ENCODE measurements around the gene SORL1.
"Not testable (repeated sequence)": the region's sequence is repeated elsewhere in the genome, so short reads cannot be mapped to it uniquely, and the experiment has no call there.

The SORL1 gene

DNA sequence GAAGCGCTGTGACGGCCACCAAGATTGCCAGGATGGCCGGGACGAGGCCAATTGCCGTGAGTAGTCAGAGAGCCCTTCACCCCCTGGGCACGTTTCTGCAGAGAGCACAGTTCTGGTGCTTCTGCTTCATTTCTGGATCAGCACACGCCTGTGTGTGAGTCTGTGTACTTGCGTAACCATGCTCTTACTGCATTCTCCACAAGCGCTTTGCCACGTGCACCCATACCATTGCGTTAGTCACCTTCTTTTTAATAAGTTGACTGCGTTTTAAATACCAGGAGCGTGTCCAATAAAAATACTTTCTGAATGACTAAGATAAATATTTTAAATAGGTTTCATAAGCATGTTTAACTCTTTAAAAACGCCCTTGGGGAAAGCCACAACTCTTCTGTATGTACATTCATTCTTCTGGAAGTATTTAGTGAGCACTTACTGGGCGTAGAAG lies 143.6 kb downstream of the SORL1 start:
- no peak for DNase-seq

DNA sequence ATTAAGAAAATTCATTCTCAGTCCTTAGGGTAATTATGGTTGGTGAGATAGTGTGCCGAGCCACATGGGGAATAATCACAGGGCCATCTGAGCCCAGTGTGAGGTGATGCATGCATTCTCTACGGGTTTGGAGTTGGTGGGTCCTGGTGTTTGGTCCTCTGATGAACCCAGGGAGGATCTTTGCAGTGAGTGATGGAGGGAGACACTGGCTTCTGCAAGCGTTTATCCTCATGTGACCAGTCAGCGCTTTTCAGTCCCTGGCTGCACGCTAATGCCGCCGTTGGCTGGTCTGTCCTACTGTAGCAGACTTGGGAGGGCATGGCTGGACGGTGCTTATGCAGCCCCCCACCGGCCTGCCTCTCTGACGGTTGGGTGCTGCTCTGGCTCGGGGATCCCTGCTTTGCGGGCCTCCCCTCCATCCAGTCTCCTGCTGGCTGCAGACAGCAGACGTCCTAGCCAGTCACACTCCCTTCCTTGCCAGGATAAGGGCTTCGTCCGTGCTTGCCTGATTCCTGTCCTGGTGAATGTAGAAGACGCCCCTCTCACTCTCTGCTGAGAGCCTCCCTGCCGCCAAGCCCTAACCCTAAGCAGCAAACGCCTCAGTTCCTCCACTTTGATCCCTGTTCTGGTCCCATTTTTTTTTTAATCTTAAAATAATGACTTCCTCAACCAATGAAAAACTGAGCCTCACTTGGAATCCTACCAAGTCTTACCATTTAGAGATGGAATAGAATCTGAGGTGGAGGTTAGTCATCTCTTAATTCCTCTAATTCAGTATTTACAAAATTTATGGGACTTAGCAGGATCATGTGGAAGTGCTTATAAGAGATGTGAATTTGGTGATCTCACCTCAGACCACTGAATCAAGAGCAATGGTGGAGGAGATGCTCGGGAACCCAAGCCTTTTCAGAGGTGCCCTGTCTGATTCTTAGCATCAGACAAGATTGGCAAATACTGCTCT lies 144.4 kb downstream of the SORL1 start:
- DNase-seq = no peak

DNA sequence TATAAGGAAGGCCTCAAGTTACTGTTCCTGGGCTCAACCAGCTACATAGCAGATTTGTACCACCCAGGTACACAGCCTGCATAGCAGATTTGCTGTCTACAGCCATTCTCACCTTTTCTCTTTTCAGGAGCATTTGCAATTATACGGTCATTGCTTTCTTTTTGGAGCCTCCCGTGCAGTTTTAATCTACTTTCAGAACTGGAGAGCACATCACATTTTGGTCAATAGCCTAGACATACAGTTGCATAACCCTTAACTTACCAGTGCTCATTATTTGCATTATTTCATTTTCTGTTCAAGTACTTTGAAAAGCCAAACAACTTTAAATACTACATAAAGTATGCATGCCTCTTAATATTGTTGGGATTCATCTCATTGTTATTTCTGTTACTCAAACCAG lies 151.2 kb downstream of the SORL1 start:
- DNase-seq = no peak

DNA sequence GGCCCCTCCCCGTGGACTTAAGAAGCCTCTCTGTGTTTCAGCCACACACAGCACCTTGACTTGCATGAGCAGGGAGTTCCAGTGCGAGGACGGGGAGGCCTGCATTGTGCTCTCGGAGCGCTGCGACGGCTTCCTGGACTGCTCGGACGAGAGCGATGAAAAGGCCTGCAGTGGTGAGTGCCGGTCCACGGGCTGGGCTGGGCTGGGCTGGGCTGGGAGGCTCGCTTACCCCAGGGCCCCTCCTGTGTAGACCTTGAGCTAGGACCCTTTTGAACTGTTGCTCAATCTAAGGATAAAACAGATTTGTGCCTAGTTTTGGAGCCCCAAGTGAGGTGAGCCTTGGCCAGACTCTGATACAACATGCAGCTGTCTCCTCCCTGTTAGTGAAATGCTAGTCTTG lies 152.0 kb downstream of the SORL1 start:
- no peak for DNase-seq

DNA sequence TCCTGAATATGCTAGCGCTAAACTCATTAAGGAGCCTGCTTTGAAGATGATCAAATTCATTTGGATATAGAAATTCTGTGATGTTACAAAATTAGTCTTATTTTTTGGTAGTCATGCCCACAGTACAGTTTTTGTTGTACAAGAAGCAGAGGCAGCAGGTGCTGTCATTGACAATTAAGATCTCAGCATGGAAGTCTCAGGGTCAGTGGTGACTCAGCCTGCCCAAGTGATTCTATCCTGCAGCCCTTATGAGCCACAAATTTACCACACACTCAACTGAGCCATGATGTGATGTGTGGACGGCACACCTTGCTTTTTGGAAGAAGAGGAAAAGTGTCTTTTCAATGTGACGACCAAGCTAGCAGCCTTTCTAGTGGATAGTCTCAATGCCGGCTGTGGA lies 154.2 kb downstream of the SORL1 start:
- DNase-seq = no peak

DNA sequence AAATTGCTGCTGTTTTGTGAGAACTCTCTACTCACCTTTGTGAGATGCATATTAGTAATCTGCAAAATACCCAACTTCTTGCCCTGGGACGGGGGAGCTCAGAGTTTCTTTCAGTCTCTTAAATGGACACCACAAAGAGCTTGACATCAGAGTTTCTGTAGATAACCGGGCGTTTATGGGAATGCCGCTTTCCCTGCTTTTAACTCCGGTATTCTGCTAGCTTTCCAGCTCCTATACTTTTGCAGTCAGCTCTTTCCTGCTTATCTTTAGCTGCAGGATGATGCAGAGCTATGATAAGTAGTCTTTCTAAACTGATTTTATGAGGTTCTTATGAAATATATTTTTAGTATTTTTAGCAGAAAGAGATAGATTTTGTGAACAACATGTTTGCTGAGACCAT lies 155.2 kb downstream of the SORL1 start:
- no peak for DNase-seq

DNA sequence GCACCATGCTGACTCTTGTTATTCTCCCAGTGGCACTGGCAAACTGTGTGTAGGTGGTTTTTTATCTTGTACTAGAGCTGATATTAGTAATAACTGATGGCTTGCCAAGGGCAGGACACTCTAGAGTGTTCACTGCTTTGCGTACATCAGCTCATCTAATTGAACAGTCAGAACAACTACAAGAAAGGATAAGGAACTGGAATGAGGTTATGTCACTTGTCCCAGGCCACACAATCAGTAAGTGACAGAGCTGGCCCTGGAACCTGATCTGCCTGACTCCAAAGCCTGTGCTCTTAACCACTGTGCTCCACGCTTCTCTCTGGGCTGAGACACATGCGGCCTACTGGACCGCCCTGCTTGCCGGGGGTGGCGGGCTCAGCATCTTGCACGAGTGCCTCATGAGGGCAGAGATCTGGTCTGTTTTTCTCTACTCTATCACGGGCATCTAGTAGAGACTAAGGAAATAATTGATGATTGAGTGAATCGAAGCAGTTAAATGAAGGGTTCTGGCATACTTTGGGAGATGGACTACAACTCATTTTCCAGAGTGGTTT lies 156.5 kb downstream of the SORL1 start:
- no peak for DNase-seq

DNA sequence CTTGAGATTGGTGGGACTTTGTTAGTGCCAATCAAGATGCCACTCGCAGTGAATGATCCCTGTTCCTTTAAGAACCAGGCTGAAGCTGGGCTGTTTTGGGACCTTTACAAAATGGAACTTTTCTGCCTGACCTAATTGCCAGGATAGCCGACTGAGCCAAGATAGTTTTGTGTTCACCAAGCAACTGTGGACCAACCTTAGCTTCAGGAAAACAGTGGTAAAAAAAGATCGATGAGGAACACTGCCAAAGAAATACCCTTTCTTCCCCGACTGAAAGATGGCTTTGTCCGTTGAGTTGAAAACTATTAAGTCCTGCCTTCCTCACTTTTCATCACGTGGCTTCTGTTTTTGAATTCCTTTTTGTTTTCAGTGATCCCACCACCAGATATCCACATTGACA lies 158.6 kb downstream of the SORL1 start:
- no peak for DNase-seq

DNA sequence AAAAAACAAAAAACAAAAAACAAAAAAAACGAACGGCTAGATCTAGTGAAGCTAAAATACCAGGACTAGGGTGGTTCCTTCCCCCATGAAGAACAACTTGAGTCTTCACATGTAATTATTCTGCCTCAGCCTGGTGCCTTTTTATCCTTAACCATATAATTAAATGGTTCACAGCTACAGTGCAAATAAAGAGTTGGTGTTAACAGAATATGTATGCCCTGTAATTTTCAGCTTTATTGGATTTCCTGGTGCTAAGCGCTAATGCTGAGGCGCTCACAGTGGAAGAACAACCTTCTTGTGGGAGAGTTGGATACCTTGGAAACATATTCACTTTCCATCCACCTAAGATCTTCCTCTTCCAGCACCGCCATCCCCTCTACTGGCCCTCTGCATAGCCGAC lies 159.1 kb downstream of the SORL1 start:
- DNase-seq = no peak

DNA sequence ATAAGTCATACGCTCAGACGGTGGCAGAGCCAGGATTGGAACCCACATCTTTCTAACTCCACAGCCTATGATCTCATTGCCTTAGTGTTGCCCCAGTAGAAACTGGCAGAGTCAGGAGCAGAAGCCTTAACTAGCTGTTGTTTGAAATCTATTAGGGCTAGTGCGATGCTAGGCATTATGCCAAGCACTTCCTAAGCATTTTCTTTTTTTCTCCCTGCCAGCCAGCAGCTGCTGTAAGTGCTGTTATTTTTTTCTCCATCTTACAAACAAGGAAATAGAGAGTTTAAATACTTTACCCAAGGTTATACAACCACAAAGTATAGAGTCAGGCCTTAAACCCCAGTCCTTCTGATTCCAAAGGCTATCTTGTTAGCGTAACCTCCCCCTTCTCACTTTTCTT lies 161.6 kb downstream of the SORL1 start:
- no peak for DNase-seq

DNA sequence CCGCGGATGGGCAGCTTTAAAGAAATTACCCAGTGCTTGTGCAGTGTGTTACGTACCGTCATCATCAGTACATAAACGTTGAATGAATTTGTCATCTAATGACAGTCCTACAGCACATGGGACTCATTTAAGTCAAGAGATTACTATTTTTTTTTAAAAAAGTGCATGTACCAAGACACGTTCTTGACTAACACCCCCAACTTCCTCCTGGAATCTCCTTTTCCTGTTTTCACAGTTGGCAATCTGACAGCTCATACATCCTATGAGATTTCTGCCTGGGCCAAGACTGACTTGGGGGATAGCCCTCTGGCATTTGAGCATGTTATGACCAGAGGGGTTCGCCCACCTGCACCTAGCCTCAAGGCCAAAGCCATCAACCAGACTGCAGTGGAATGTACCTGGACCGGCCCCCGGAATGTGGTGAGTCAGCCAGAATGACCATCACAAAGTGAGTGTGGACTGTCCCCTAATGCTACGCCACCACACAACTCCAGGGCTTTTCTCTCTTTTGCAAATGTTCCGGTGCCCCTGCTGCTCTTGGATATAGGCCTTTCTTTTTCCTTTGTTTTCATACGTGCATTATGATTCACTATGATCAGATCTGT lies 162.6 kb downstream of the SORL1 start:
- no peak for DNase-seq

DNA sequence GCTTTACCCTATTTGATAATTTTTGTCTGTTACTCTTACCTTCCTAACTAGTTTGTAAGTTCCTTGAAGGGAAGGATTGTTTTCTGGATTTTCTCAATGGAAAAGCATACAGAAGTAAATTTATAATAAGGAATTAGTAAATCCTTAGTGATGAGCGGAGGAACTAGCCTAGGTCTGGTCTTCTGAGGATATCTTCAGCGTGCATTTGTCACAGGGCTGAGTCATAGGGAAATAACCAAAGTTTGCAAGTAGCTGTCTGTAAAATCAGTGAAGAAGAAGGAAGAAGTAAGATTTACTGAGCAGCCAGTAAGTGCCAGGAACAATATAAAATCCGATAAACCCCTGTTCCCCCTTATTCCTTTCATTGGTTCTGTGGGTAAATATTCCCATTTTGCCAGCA lies 163.4 kb downstream of the SORL1 start:
- no peak for DNase-seq

DNA sequence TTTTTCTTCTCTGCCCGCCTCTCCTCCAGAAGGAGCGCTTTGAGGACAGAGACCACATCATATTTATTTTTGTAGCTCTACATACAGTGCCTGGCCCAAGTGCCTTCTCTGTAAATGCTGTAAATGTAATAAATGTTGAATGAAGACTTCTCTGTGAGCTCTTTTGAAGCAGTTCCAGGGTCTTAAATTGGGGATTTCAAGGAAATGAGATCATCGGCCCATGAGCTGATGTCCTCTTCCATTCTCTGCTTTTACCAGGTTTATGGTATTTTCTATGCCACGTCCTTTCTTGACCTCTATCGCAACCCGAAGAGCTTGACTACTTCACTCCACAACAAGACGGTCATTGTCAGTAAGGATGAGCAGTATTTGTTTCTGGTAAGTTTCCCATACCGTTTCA lies 166.4 kb downstream of the SORL1 start:
- no peak for DNase-seq

DNA sequence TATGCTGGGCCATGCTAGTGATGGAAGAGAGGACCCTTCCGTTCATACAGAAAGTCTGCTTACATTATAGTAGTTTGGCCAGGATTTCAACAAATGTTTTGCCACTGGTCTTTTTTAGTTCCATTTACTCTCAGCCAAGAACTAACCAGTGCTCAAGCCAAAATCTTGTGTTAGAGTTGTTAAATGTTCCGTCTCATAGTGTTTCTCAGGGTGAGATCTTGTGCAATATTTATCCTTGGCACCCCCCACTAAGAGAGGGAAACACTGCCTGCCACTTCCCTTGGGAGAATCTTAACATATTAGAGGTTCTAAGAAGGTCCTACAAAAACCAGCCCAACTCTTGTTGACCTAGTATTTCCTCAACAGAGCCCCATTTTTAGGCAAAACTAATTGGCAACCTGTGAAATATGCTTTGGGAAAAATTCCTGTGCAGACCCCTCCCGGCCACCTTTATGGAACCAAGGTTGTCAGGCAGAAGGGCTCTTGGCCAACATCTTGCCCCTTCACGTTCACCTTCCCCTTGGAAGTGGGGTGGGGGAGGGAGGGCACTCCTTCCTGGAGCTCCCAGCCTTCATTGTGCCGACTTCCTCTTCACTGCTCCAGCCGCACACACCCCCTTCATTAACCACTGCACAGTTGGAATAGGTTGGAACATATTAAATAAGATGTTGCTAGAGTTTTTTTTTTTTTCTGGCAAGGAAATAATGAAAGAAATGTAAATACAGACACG lies 173.8 kb downstream of the SORL1 start:
- DNase-seq = no peak

DNA sequence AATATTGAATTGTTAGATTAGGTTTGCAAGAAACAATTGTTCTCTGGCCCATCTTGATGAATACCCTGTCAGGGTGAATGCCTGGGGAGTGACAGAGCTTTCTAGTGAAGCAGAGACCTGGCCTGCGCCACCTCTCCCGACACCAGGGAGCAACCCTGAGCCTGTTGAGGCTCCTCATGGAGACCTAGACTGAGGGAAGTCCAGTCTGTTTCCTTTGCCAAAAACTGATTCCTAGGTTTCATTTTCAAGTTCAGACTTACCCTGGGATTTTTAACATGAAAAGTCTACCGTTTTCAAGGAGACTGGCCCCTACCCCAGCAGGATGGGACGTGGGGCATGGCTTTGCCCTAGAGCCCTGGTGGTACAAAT lies 174.4 kb downstream of the SORL1 start:
- DNase-seq = no peak

DNA sequence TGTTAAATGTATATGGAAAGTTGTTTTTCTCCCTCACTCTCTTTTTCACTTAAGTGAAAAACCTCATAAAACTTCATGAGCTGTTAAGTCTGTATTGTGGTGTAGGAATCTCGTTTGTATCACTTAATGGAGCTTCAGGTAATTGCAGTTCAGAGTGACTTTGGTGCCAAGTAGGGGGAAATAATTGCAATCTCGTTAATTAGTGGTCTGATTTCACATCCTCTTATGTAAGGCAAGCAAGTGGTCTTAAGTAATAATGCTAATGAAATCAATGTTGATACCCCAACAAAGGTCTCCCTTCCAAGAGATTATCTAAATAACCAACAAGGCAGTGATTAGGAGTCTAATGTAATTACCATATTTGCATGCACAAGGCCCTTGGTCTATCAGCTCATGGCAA lies 174.9 kb downstream of the SORL1 start:
- no peak for DNase-seq

DNA sequence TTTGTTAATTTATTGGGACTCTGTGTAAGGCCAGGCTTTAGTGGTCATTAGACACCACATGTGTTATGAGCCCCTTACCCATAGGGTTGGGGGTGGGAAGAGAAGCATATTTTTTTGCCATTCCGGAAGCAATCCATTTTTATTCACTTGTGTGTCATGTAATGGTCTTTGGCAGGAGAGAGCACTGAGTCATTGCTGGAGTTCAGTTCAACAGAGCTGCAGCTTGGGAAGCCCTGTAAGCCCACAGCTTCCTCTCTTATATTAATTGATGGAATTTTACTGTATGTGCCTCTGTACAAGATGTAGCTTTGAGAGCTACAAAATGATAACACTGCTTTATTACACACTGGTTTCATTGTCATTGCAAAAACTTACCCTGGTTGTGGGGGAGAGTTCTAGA lies 177.9 kb downstream of the SORL1 start:
- no peak for DNase-seq

DNA sequence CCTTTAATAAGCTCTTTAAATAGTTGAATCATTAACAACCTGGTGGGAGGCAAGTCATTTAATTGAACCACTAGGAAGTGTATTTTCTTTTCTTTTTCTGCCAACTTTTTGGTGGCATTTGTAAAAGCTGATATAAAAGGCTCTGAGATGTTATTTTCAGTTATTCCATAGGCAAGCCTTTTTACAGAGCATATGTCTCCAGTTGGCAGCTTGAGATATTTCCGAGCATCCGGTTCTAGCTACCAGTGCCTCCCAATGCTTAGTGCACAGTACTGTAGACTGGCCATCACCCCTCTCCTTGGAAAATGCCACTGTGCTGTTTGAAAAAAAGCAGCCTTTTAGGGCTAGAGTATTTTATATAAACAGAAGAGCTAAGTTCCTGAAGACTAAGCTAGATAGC lies 179.3 kb downstream of the SORL1 start:
- DNase-seq = no peak

DNA sequence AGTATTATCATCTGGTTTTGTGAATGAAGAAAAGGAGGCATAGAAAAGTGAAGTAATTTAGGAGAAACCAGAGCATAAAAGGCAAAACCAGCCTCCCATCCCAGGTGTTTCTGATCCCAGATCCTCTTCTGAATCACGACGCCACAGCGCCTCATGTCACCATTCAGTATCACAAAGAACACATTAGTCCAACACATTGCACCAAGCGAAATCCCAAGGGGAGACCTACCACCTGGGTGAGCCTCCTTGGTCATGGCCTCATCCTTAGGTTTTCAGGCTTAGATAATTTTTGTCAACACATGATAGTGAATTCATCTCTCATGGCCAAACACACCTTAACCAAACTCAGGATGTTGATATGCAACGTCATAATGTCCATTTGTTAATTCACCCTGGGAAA lies 182.2 kb downstream of the SORL1 start:
- DNase-seq = no peak

DNA sequence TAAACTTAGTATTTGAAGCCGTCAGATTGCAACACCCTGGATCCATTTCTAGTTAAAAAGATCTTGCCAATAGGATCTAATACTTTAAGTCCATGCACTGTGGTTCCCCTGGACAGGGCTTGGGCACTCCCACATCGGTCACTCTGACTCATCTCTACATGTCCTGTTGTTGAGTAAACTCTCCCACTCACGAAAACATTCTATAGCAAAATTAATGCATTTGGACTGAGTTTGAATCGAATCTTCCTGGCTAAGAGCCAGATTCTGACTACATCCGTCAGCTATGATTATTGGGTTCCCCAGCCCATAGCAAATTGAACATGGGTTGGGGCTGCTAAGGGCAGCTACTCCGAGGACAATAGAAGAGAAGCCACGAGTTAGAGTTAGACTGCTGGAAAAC lies 182.8 kb downstream of the SORL1 start:
- DNase-seq = no peak

DNA sequence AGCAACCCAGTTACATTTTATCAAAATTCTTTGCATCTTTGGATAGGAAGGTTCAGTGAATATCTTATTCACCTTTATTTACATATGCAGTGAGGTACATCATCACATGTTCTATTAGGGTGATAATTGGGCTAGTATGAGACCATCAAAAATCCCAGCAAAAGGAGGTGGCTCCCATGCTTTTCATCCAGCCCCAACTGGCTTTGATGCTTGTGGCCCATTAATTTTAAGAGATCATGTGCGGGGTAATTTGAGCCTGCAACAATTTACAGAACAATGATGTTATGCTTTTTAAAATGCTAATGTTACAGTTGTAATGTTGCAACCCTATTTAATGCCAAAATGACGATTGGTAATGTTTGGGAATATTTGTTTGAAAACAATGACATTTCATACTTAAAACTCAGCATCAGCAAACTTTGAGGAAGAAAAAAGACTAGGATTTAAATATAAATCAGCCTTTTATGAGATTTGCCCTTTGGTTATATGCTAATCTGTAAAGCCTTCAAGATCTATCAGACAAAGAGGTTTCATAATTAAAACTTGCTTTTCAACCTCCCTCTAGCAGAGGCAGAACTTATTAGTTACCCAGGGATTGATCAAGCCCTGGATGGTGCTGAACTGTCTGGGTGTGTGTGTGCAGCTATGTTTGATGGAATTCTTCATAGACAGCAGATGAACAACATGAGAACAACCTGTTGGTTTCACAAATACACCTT lies 184.1 kb downstream of the SORL1 start:
- DNase-seq = no peak

DNA sequence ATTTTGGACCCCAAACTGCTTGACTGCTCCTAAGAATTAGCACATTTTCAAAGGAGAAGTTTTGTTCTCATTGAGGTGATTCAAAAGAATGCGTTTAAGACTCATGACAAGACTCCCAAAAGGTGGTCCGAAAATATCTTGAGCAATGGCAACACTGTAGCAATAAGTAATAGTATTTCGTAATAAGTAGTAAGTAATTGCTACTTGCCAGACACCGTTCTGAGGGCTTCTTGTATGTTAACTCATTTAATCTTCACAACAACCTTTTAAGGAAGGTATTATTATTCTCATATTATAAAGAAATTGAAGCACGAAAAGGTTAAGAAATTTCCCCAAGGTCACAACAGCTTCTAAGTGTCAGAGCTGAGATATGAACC lies 184.7 kb downstream of the SORL1 start:
- no peak for DNase-seq

DNA sequence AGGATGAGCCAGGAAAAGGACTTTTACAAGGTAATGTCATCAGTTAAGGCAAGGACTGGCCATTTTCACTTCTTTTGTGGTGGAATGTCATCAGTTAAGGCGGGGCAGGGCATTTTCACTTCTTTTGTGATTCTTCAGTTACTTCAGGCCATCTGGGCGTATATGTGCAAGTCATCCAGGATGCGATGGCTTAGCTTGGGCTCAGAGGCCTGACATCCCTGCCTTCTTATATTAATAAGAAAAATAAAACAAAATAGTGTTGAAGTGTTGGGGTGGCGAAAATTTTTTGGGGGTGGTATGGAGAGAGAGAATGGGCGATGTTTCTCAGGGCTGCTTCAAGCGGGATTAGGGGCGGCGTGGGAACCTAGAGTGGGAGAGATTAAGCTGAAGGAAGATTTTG lies 185.5 kb downstream of the SORL1 start:
- DNase-seq = not testable (repeated sequence)

Data from CD4-positive, alpha-beta T cell treated with Interleukin-10 for 1 hour (primary cell).